Astrocyte (in vitro differentiated cells and primary cell): ENCODE data around the gene BAG3. TPM values are rescaled to one million over a fixed set of nuclear protein-coding genes. Genes with fewer than 3 reads are reported as not detected.
"Not testable (repeated sequence)": the region's sequence is repeated elsewhere in the genome, so short reads cannot be mapped to it uniquely, and the experiment has no call there.

Experiments used
- DNase-seq: peaks from one replicate; pipeline ENCODE4 v3.0.0-alpha.2; 2010; ENCODE audit warnings: low read depth
- FAIRE-seq: peaks from 2 replicates; lab custom pipeline; 2011; peaks lifted over from hg19 to GRCh38; lab: Jason Lieb, UNC
- H2AFZ ChIP-seq: 2 replicates; pipeline ENCODE4 v1.6.0; 2012; ENCODE audit warnings: low read depth, low read length, inconsistent platforms
- H3K27ac ChIP-seq: 2 replicates; pipeline ENCODE4 v1.5.1; 2011; ENCODE audit warnings: low read depth, low read length, inconsistent platforms
- H3K27me3 ChIP-seq: 2 replicates; pipeline ENCODE4 v1.6.0; 2011; ENCODE audit warnings: low read length, inconsistent platforms; ENCODE audit not compliant: insufficient read depth
- H3K36me3 ChIP-seq: 2 replicates; pipeline ENCODE4 v1.5.1; 2011; ENCODE audit warnings: low read length, inconsistent platforms; ENCODE audit not compliant: insufficient read depth
- H3K4me1 ChIP-seq: 2 replicates; pipeline ENCODE4 v1.5.1; 2011; ENCODE audit warnings: low read length, inconsistent platforms; ENCODE audit not compliant: insufficient read depth
- H3K4me2 ChIP-seq: 2 replicates; pipeline ENCODE4 v1.6.0; 2012; ENCODE audit warnings: low read length, inconsistent platforms
- H3K4me3 ChIP-seq: 2 replicates; pipeline ENCODE4 v1.5.1; 2011; ENCODE audit warnings: low read depth, mild to moderate bottlenecking, low read length, inconsistent platforms; ENCODE audit not compliant: insufficient read depth
- H3K79me2 ChIP-seq: 2 replicates; pipeline ENCODE4 v1.6.0; 2012; ENCODE audit warnings: mild to moderate bottlenecking, low read length, inconsistent platforms; ENCODE audit not compliant: insufficient read depth
- H3K9ac ChIP-seq: 2 replicates; pipeline ENCODE4 v1.6.0; 2012; ENCODE audit warnings: mild to moderate bottlenecking, low read length, inconsistent platforms
- H3K9me3 ChIP-seq: 2 replicates; pipeline ENCODE4 v1.5.1; 2012; ENCODE audit warnings: low read depth, mild to moderate bottlenecking, low read length, inconsistent platforms; ENCODE audit not compliant: insufficient read depth
- H4K20me1 ChIP-seq: 2 replicates; pipeline ENCODE4 v1.6.0; 2012; ENCODE audit warnings: low read length, inconsistent platforms; ENCODE audit not compliant: insufficient read depth
- H3K27ac Mint-ChIP-seq: one replicate; pipeline ENCODE4 v1.8.0; 2021; ENCODE audit warnings: mild to moderate bottlenecking, mixed read lengths; ENCODE audit not compliant: unreplicated experiment
- H3K27me3 Mint-ChIP-seq: one replicate; pipeline ENCODE4 v1.8.0; 2021; ENCODE audit warnings: low read depth, mixed read lengths; ENCODE audit not compliant: unreplicated experiment
- H3K36me3 Mint-ChIP-seq: one replicate; pipeline ENCODE4 v1.8.0; 2021; ENCODE audit warnings: low read depth, mixed read lengths; ENCODE audit not compliant: unreplicated experiment
- H3K4me1 Mint-ChIP-seq: one replicate; pipeline ENCODE4 v1.8.0; 2021; ENCODE audit warnings: low read depth, mixed read lengths; ENCODE audit not compliant: unreplicated experiment
- H3K4me3 Mint-ChIP-seq: one replicate; pipeline ENCODE4 v1.8.0; 2021; ENCODE audit warnings: mild to moderate bottlenecking, moderate library complexity, mixed read lengths; ENCODE audit not compliant: unreplicated experiment
- H3K9me3 Mint-ChIP-seq: one replicate; pipeline ENCODE4 v1.8.0; 2021; ENCODE audit warnings: mild to moderate bottlenecking, mixed read lengths; ENCODE audit not compliant: unreplicated experiment
- CTCF ChIP-seq: IDR thresholded peaks from 2 replicates; pipeline ENCODE4 v1.5.1; 2011; ENCODE audit warnings: low read depth, mild to moderate bottlenecking, inconsistent platforms, low read length, moderate library complexity; ENCODE audit not compliant: insufficient read depth
- EZH2 ChIP-seq: IDR thresholded peaks from 2 replicates; pipeline ENCODE4 v1.6.1; 2012; ENCODE audit warnings: mild to moderate bottlenecking, low read length, inconsistent platforms; ENCODE audit not compliant: insufficient read depth
- total RNA-seq: library from RNA; stranded (reverse); gene quantifications from 2 replicates; pipeline ENCODE4 v1.2.1, GENCODE V29; 2021

BAG3 gene
- total RNA-seq, 1 donor from 2014 or later, result 71.6 TPM

DNA sequence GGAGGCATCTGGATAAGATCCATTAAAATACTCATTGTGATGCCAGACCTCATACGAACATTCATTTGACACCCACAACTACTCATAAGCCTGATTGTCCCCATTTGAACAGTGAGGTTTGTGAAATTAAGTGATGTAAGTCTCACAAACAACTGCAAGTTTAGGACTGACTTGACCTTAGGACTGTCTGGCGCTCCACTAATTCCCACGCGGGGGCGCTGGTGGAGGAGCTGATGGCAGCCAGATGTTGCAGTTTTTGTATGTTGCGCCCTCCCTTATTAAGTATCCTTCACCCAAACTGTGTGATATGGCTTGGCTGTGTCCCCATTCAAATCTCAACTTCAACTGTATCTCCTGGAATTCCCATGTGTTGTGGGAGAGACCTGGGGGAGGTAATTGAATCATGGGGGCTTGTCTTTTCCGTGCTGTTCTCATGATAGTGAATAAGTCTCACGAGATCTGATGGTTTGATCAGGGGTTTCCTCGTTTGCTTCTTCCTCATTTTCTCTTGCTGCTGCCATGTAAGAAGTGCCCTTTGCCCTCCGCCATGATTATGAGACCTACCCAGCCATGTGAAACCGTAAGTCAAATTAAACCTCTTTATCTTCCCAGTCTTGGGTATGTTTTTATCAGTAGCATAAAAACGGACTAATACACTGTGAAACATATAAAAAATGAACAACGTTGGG is 34.2 kb upstream of the BAG3 start:
- Mint-ChIP-seq H3K27me3 (peaks cover 6% of the 10 kb centered on the region), H3K4me1 (peaks cover 12% of the 10 kb centered on the region), H3K4me3 (no peak overlapping the region), H3K36me3 (no peaks in the 10 kb centered on the region), H3K27ac (no peak overlapping the region), H3K9me3 (peaks cover 2% of the 10 kb centered on the region)
- Histone ChIP-seq H2AFZ (no peak overlapping the region), H3K79me2 (no peaks in the 10 kb centered on the region), H3K27me3 (no peaks in the 10 kb centered on the region), H3K9ac (no peak overlapping the region), H3K4me1 (no peaks in the 10 kb centered on the region), H4K20me1 (no peaks in the 10 kb centered on the region), H3K4me3 (no peak overlapping the region), H3K9me3 (no peaks in the 10 kb centered on the region), H3K27ac (no peak overlapping the region), H3K4me2 (no peak overlapping the region), H3K36me3 (no peaks in the 10 kb centered on the region)
- no peak for DNase-seq
- no peak for FAIRE-seq
- TF ChIP-seq CTCF (peak; percentile 15), EZH2 (no peak)

DNA sequence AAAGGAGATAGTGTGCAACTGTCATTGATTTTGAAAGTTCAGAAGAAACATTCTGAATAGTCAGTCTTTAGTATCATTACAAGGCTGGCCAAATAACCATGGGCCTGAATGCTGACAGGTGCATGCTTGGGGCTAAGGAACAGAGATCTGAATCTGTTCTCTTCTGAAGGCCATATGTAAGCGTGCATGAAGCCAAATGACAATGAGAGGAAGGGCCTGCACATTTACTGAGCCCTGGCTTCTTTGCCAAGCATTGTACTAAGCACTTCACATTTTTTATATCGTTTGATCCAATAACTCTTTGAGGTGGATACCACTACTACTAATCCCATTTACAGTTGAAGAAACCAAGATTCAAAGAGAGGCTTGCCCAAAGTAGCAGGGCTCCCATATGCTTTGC is 32.0 kb upstream of the BAG3 start:
- H3K36me3 Mint-ChIP-seq, result no peaks in the 10 kb centered on the region
- no peaks in the 10 kb centered on the region for H3K4me1 ChIP-seq
- DNase-seq (no peak), FAIRE-seq (no peak)
- no peaks in the 10 kb centered on the region for H3K9me3 ChIP-seq
- H3K9me3 Mint-ChIP-seq, result peaks cover 2% of the 10 kb centered on the region
- H2AFZ ChIP-seq, result no peak overlapping the region
- H3K27ac ChIP-seq, result no peak overlapping the region
- TF ChIP-seq CTCF (no peak), EZH2 (no peak)
- peaks cover 2% of the 10 kb centered on the region for H3K27me3 Mint-ChIP-seq
- no peaks in the 10 kb centered on the region for H3K79me2 ChIP-seq
- no peaks in the 10 kb centered on the region for H3K27me3 ChIP-seq
- H3K4me3 ChIP-seq, result no peak overlapping the region
- H4K20me1 ChIP-seq, result no peaks in the 10 kb centered on the region
- no peak overlapping the region for H3K4me2 ChIP-seq
- H3K9ac ChIP-seq, result no peak overlapping the region
- H3K4me3 Mint-ChIP-seq, result no peak overlapping the region
- H3K36me3 ChIP-seq, result no peaks in the 10 kb centered on the region
- H3K4me1 Mint-ChIP-seq, result peaks cover 12% of the 10 kb centered on the region
- H3K27ac Mint-ChIP-seq, result no peak overlapping the region

DNA sequence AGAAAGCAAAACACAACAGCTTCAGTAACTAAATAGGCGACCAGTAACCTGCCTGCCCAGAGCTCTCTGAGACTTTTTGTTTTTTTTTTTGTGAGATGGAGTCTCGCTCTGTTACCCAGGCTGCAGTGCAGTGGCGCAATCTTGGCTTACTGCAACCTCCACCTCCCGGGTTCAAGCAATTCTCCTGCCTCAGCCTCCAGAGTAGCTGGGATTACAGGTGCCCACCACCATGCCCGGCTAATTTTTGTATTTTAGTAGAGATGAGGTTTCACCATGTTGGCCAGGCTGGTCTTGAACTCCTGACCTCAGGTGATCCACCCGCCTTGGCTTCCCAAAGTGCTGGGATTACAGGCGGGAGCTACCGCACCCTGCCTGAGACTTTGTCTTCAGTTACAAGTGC is 31.4 kb upstream of the BAG3 start:
- Mint-ChIP-seq H3K27ac (peak overlapping the region; percentile 77), H3K4me1 (peaks cover 12% of the 10 kb centered on the region)
- H3K27me3 Mint-ChIP-seq, H3K27me3 ChIP-seq, H3K36me3 Mint-ChIP-seq, H3K36me3 ChIP-seq, H3K4me2 ChIP-seq, FAIRE-seq, H3K27ac ChIP-seq, H3K9ac ChIP-seq, H3K9me3 Mint-ChIP-seq, H3K4me1 ChIP-seq, H4K20me1 ChIP-seq, H3K4me3 ChIP-seq, H3K9me3 ChIP-seq, DNase-seq, H3K4me3 Mint-ChIP-seq, H3K79me2 ChIP-seq: not testable (repeated sequence)
- peak overlapping the region; percentile 9 for H2AFZ ChIP-seq
